Glutamatergic neuron (in vitro differentiated cells): ENCODE data around the gene SCFD1. TPM values are rescaled to one million over a fixed set of nuclear protein-coding genes. Genes with fewer than 3 reads are reported as not detected.
"Not testable (repeated sequence)": the region's sequence is repeated elsewhere in the genome, so short reads cannot be mapped to it uniquely, and the experiment has no call there.

Experiments used
- DNase-seq: peaks from one replicate; pipeline ENCODE4 v3.0.0; 2022
- H3K27ac Mint-ChIP-seq: one replicate; pipeline ENCODE4 v1.8.0; 2020; ENCODE audit warnings: mild to moderate bottlenecking, mixed read lengths, inconsistent platforms; ENCODE audit not compliant: unreplicated experiment
- H3K27me3 Mint-ChIP-seq: one replicate; pipeline ENCODE4 v1.8.0; 2020; ENCODE audit warnings: mild to moderate bottlenecking, moderate library complexity, mixed read lengths, inconsistent platforms; ENCODE audit not compliant: unreplicated experiment
- H3K36me3 Mint-ChIP-seq: one replicate; pipeline ENCODE4 v1.8.0; 2020; ENCODE audit warnings: mild to moderate bottlenecking, mixed read lengths, inconsistent platforms; ENCODE audit not compliant: unreplicated experiment
- H3K4me1 Mint-ChIP-seq: one replicate; pipeline ENCODE4 v1.8.0; 2020; ENCODE audit warnings: mild to moderate bottlenecking, low read depth, mixed read lengths, inconsistent platforms; ENCODE audit not compliant: unreplicated experiment
- H3K4me3 Mint-ChIP-seq: one replicate; pipeline ENCODE4 v1.8.0; 2020; ENCODE audit warnings: mild to moderate bottlenecking, mixed read lengths, inconsistent platforms; ENCODE audit not compliant: unreplicated experiment
- H3K9me3 Mint-ChIP-seq: one replicate; pipeline ENCODE4 v1.8.0; 2020; ENCODE audit warnings: mild to moderate bottlenecking, moderate library complexity, mixed read lengths, inconsistent platforms; ENCODE audit not compliant: unreplicated experiment
- CTCF ChIP-seq: fragments of 200-600 bp; sonication (generic); IDR thresholded peaks from one replicate; pipeline ENCODE4 v1.5.0; 2021; ENCODE audit not compliant: partially characterized antibody, unreplicated experiment
- long read RNA-seq: library from polyadenylated mRNA; unstranded; transcript quantifications from one replicate; pipeline ENCODE4 v2.0.0, GENCODE V29; 2020; ENCODE audit not compliant: unreplicated experiment
- total RNA-seq: library from RNA; stranded (reverse); fragmentation: NEBNext Ultra II Directional; extraction: Animal tissue kit (Norgen Biotek cat#: 25700); gene quantifications from one replicate; pipeline ENCODE4 v1.2.1, GENCODE V29; 2021; ENCODE audit not compliant: unreplicated experiment

SCFD1 gene
- total RNA-seq = 68.9 TPM
- long read RNA-seq, transcript SCFD1-203 (25 exons, 2,359 nt) = major isoform, 16 of 29 reads
- long read RNA-seq, partial matches to known transcripts = 6 of 29 reads
- long read RNA-seq, other reads (novel, unspliced or antisense) = 4 of 29 reads

GRCh38 chr14:30621940-30622830 lies at the start of gene SCFD1:
TSS of gene SCFD1 (plus strand) at chr14:30622319. CDS start at chr14:30622339, 20 bp downstream.
- Mint-ChIP-seq H3K27ac (peak within 1 kb of the TSS; percentile 99), H3K4me3 (peak within 1 kb of the TSS; percentile 100), H3K4me1 (peaks cover 13% of the 10 kb centered on the region), H3K27me3 (peaks cover 6% of the 10 kb centered on the region), H3K9me3 (peaks cover 10% of the 10 kb centered on the region), H3K36me3 (no peaks in the 10 kb centered on the region)
- TF ChIP-seq CTCF = no peak
- DNase-seq = peak; percentile 97

GRCh38 chr14:30572771-30573170 lies 49.3 kb upstream of the SCFD1 start:
- H3K9me3 Mint-ChIP-seq = no peaks in the 10 kb centered on the region
- no peak for TF ChIP-seq CTCF
- H3K27me3 Mint-ChIP-seq = no peaks in the 10 kb centered on the region
- H3K4me1 Mint-ChIP-seq = peaks cover 14% of the 10 kb centered on the region
- H3K36me3 Mint-ChIP-seq = no peaks in the 10 kb centered on the region
- no peak for DNase-seq
- no peak overlapping the region for H3K27ac Mint-ChIP-seq
- H3K4me3 Mint-ChIP-seq = no peak overlapping the region

GRCh38 chr14:30573226-30573814 lies 48.8 kb upstream of the SCFD1 start:
- TF ChIP-seq CTCF = no peak
- Mint-ChIP-seq H3K27me3 (no peaks in the 10 kb centered on the region), H3K36me3 (no peaks in the 10 kb centered on the region), H3K9me3 (no peaks in the 10 kb centered on the region), H3K4me1 (peaks cover 14% of the 10 kb centered on the region), H3K27ac (no peak overlapping the region), H3K4me3 (no peak overlapping the region)
- DNase-seq = no peak

GRCh38 chr14:30573966-30574365 lies 48.2 kb upstream of the SCFD1 start:
- Mint-ChIP-seq H3K4me3 (no peak overlapping the region), H3K36me3 (no peaks in the 10 kb centered on the region), H3K27me3 (no peaks in the 10 kb centered on the region), H3K4me1 (peaks cover 14% of the 10 kb centered on the region), H3K27ac (no peak overlapping the region), H3K9me3 (no peaks in the 10 kb centered on the region)
- TF ChIP-seq CTCF = no peak
- DNase-seq = no peak

GRCh38 chr14:30574777-30575176 lies 47.3 kb upstream of the SCFD1 start:
- peaks cover 12% of the 10 kb centered on the region for H3K4me1 Mint-ChIP-seq
- not testable (repeated sequence) for H3K27ac Mint-ChIP-seq, H3K36me3 Mint-ChIP-seq, DNase-seq, H3K9me3 Mint-ChIP-seq, H3K4me3 Mint-ChIP-seq, H3K27me3 Mint-ChIP-seq

- DNase-seq, H3K4me3 Mint-ChIP-seq, H3K9me3 Mint-ChIP-seq, H3K27me3 Mint-ChIP-seq, H3K27ac Mint-ChIP-seq, H3K36me3 Mint-ChIP-seq, H3K4me1 Mint-ChIP-seq: not testable (repeated sequence)
Measured at GRCh38 chr14:30576333-30576732, 45.8 kb upstream of the SCFD1 start.
